ENCODE results near the gene CES3. TPM values are rescaled to one million over a fixed set of nuclear protein-coding genes. Genes with fewer than 3 reads are reported as not detected.

CES3 gene
- 0.12 to 0.75 TPM (median 0.13 TPM) in 3 replicates for total RNA-seq
- long read RNA-seq: 0 reads

- H3K27ac Mint-ChIP-seq (ENCODE audit: unreplicated experiment): no peak within 1 kb of the TSS
- no peak for DNase-seq (ENCODE audit: low spot score)
- no peaks in the 10 kb centered on the region for H3K36me3 Mint-ChIP-seq (ENCODE audit: low read depth)
- H3K4me1 Mint-ChIP-seq (ENCODE audit: low read depth): no peaks in the 10 kb centered on the region
- peak; percentile 83 for TF ChIP-seq CTCF (IDR thresholded peaks at IDR 0.05)
- no peak within 1 kb of the TSS for H3K4me3 Mint-ChIP-seq (ENCODE audit: unreplicated experiment)
- H3K27me3 Mint-ChIP-seq (ENCODE audit: low read depth): peaks cover 31% of the 10 kb centered on the region
- no peaks in the 10 kb centered on the region for H3K9me3 Mint-ChIP-seq (ENCODE audit: low read depth)
Observed at GRCh38 chr16:66961065-66961744, at the start of gene CES3. TSS of gene CES3 (plus strand) at chr16:66961266. CDS start at chr16:66961308, 42 bp downstream.

DNA sequence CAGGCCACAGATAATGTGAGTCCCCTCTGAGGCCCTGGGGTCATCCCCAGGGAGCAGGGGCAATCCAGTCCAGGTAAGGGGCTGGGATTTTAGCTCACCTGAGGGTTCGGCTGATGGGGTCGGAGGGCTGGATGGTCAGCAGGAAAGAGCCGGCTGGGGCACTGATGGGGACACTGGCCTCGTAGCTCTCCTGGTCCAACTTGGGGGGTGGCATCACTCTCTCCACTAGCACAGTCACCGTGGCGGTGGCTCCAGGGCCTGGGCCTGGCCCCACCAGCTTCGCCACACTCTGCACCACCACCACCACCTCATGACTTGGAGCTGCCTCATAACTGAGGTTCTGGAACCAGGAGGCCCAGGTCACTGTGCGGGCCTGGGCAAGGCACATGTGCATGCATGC is 49.3 kb upstream of the CES3 start:
- peaks cover 19% of the 10 kb centered on the region for H3K27me3 Mint-ChIP-seq (ENCODE audit: low read depth)

DNA sequence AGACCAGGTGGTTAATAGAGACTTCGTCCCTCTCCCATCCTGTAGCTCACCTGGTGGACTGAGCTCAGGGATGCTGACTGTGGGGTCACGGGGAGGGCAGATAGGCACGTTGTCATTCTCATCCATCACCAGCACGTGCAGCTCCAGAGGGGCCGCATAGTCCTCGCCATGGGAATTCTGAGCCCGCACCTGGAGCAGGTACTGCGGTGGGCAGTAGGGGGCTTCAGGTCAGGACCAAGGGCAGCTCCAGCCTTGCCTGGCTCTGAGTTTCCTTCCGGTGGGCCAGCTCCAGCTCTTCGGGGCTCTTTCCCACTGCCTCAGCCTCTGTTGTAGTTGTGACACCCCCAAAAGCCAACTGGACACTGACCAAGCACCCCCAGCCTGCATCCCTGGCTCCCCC is 48.0 kb upstream of the CES3 start:
- no peak for TF ChIP-seq CTCF (IDR thresholded peaks at IDR 0.05)
- Mint-ChIP-seq H3K27me3 (ENCODE audit: low read depth) (peaks cover 19% of the 10 kb centered on the region), H3K4me1 (ENCODE audit: low read depth) (no peaks in the 10 kb centered on the region), H3K9me3 (ENCODE audit: low read depth) (no peaks in the 10 kb centered on the region), H3K4me3 (ENCODE audit: unreplicated experiment) (no peak overlapping the region), H3K27ac (ENCODE audit: unreplicated experiment) (no peak overlapping the region), H3K36me3 (ENCODE audit: low read depth) (no peaks in the 10 kb centered on the region)
- DNase-seq (ENCODE audit: low spot score): no peak

More for the DNA sequence above, 49.3 kb upstream of the CES3 start:
- H3K4me3 Mint-ChIP-seq (ENCODE audit: unreplicated experiment): no peak overlapping the region
- H3K9me3 Mint-ChIP-seq (ENCODE audit: low read depth): no peaks in the 10 kb centered on the region
- H3K4me1 Mint-ChIP-seq (ENCODE audit: low read depth): no peaks in the 10 kb centered on the region
- DNase-seq (ENCODE audit: low spot score): no peak
- no peak for TF ChIP-seq CTCF (IDR thresholded peaks at IDR 0.05)
- H3K27ac Mint-ChIP-seq (ENCODE audit: unreplicated experiment): no peak overlapping the region
- H3K36me3 Mint-ChIP-seq (ENCODE audit: low read depth): no peaks in the 10 kb centered on the region

GRCh38 chr16:66913711-66914110 is 47.4 kb upstream of the CES3 start:
- TF ChIP-seq CTCF (IDR thresholded peaks at IDR 0.05): no peak
- Mint-ChIP-seq H3K4me3 (ENCODE audit: unreplicated experiment) (no peak overlapping the region), H3K36me3 (ENCODE audit: low read depth) (no peaks in the 10 kb centered on the region), H3K27ac (ENCODE audit: unreplicated experiment) (no peak overlapping the region), H3K4me1 (ENCODE audit: low read depth) (no peaks in the 10 kb centered on the region), H3K9me3 (ENCODE audit: low read depth) (no peaks in the 10 kb centered on the region), H3K27me3 (ENCODE audit: low read depth) (peaks cover 15% of the 10 kb centered on the region)
- DNase-seq (ENCODE audit: low spot score): no peak

DNA sequence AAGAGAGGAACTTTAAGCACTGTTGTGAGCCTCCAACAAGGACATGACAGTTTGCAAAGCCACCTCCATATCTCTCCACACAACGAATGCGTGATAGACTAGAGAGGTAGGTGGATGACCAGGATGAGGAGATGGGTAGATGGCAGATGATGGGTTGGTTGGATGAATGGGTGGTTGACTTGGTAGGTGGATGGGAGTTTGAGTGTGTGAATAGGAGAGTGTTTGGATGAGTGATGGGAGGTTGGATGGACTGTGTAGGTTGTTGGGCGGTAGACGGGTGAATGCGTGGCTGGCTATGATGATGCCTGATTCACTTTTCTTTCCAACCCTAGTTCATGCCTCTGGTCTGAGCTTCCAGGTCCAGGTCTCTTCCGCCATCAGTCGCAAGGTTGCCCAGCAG is 46.5 kb upstream of the CES3 start:
- Mint-ChIP-seq H3K27me3 (ENCODE audit: low read depth) (peaks cover 19% of the 10 kb centered on the region), H3K4me3 (ENCODE audit: unreplicated experiment) (no peak overlapping the region), H3K27ac (ENCODE audit: unreplicated experiment) (no peak overlapping the region), H3K9me3 (ENCODE audit: low read depth) (no peaks in the 10 kb centered on the region), H3K4me1 (ENCODE audit: low read depth) (no peaks in the 10 kb centered on the region), H3K36me3 (ENCODE audit: low read depth) (no peaks in the 10 kb centered on the region)
- DNase-seq (ENCODE audit: low spot score): no peak
- TF ChIP-seq CTCF (IDR thresholded peaks at IDR 0.05): no peak
